H9 (cell line): ENCODE results near the gene SYT9. TPM values are rescaled to one million over a fixed set of nuclear protein-coding genes. Genes with fewer than 3 reads are reported as not detected.

Experiments
- DNase-seq: peaks from one replicate; pipeline ENCODE4 v3.0.0-alpha.2; 2017
- H2AFZ ChIP-seq: one replicate; pipeline ENCODE4 v1.6.1; 2013; ENCODE audit warnings: mild to moderate bottlenecking, low read length, control low read depth, moderate library complexity
- H2AK5ac ChIP-seq: 2 replicates; pipeline ENCODE4 v1.6.1; 2013; ENCODE audit warnings: low read length, control low read depth, mixed read lengths; ENCODE audit not compliant: insufficient read length
- H2BK120ac ChIP-seq: one replicate; pipeline ENCODE4 v1.6.1; 2013; ENCODE audit warnings: low read depth, mild to moderate bottlenecking, low read length, control low read depth, inconsistent platforms; ENCODE audit not compliant: poor library complexity, severe bottlenecking
- H2BK12ac ChIP-seq: 2 replicates; pipeline ENCODE4 v1.6.1; 2013; ENCODE audit warnings: low read length, control low read depth, mixed read lengths, low read depth; ENCODE audit not compliant: insufficient read length
- H2BK15ac ChIP-seq: 2 replicates; pipeline ENCODE4 v1.6.1; 2013; ENCODE audit warnings: low read depth, low read length, control low read depth
- H2BK20ac ChIP-seq: one replicate; pipeline ENCODE4 v1.6.1; 2013; ENCODE audit warnings: low read depth, mild to moderate bottlenecking, low read length, control low read depth, inconsistent platforms; ENCODE audit not compliant: poor library complexity, severe bottlenecking
- H2BK5ac ChIP-seq: 2 replicates; pipeline ENCODE4 v1.6.1; 2013; ENCODE audit warnings: low read length, control low read depth, mixed read lengths; ENCODE audit not compliant: insufficient read length
- H3K14ac ChIP-seq: 2 replicates; pipeline ENCODE4 v1.6.1; 2013; ENCODE audit warnings: low read length, control low read depth; ENCODE audit not compliant: insufficient read depth
- H3K18ac ChIP-seq: 2 replicates; pipeline ENCODE4 v1.6.1; 2013; ENCODE audit warnings: low read depth, mild to moderate bottlenecking, mixed read lengths, low read length, control low read depth; ENCODE audit not compliant: insufficient read length
- H3K23ac ChIP-seq: 2 replicates; pipeline ENCODE4 v1.6.1; 2013; ENCODE audit warnings: low read length, control low read depth, mixed read lengths, low read depth; ENCODE audit not compliant: insufficient read length
- H3K23me2 ChIP-seq: 2 replicates; pipeline ENCODE4 v1.6.1; 2013; ENCODE audit warnings: low read depth, mild to moderate bottlenecking, mixed read lengths, low read length, control low read depth; ENCODE audit not compliant: insufficient read length, poor library complexity, severe bottlenecking
- H3K27ac ChIP-seq: 2 replicates; pipeline ENCODE4 v1.5.1; 2013; ENCODE audit warnings: low read length, control low read depth, mixed read lengths, low read depth; ENCODE audit not compliant: insufficient read length
- H3K27me3 ChIP-seq: 2 replicates; pipeline ENCODE4 v1.6.1; 2013; ENCODE audit warnings: low read length, control low read depth, inconsistent platforms; ENCODE audit not compliant: insufficient read depth
- H3K4ac ChIP-seq: 2 replicates; pipeline ENCODE4 v1.6.1; 2013; ENCODE audit warnings: low read depth, mild to moderate bottlenecking, control low read depth, inconsistent platforms, low read length, moderate library complexity
- H3K4me1 ChIP-seq: 2 replicates; pipeline ENCODE4 v1.6.1; 2013; ENCODE audit warnings: low read length, control low read depth, inconsistent platforms; ENCODE audit not compliant: insufficient read depth
- H3K4me2 ChIP-seq: 2 replicates; pipeline ENCODE4 v1.6.1; 2013; ENCODE audit warnings: low read length, control low read depth, mixed read lengths; ENCODE audit not compliant: insufficient read length, insufficient read depth
- H3K56ac ChIP-seq: 2 replicates; pipeline ENCODE4 v1.6.1; 2013; ENCODE audit warnings: low read depth, mild to moderate bottlenecking, mixed read lengths, low read length, control low read depth; ENCODE audit not compliant: insufficient read length
- H3K79me1 ChIP-seq: 2 replicates; pipeline ENCODE4 v1.6.1; 2013; ENCODE audit warnings: low read depth, mild to moderate bottlenecking, moderate library complexity, low read length, control low read depth, inconsistent platforms; ENCODE audit not compliant: insufficient read depth, poor library complexity, severe bottlenecking
- H3K79me2 ChIP-seq: 2 replicates; pipeline ENCODE4 v1.6.1; 2013; ENCODE audit warnings: low read length, control low read depth, inconsistent platforms; ENCODE audit not compliant: insufficient read depth
- H3K9ac ChIP-seq: 2 replicates; pipeline ENCODE4 v1.6.1; 2013; ENCODE audit warnings: low read length, control low read depth, mixed read lengths; ENCODE audit not compliant: insufficient read length; ENCODE audit errors: extremely low read depth
- H3K9me3 ChIP-seq: one replicate; pipeline ENCODE4 v1.6.1; 2013; ENCODE audit warnings: low read depth, low read length, inconsistent platforms; ENCODE audit not compliant: control insufficient read depth
- H3T11ph ChIP-seq: one replicate; pipeline ENCODE4 v1.6.1; 2013; ENCODE audit warnings: mild to moderate bottlenecking, low read length, control low read depth, inconsistent platforms
- H4K20me1 ChIP-seq: one replicate; pipeline ENCODE4 v1.6.1; 2013; ENCODE audit not compliant: control insufficient read depth, insufficient read length, insufficient read depth
- H4K5ac ChIP-seq: 2 replicates; pipeline ENCODE4 v1.6.1; 2013; ENCODE audit warnings: low read depth, mild to moderate bottlenecking, mixed read lengths, low read length, control low read depth; ENCODE audit not compliant: insufficient read length
- H4K8ac ChIP-seq: replicated peaks from 2 replicates; pipeline ENCODE4 v1.6.1; 2013; ENCODE audit warnings: low read length, control low read depth, mixed read lengths, low read depth; ENCODE audit not compliant: insufficient read length
- H4K91ac ChIP-seq: 2 replicates; pipeline ENCODE4 v1.6.1; 2013; ENCODE audit warnings: low read depth, mild to moderate bottlenecking, moderate library complexity, mixed read lengths, low read length, control low read depth; ENCODE audit not compliant: insufficient read length
- H3K27ac Mint-ChIP-seq, 3 experiments: 2 replicates in 2 of 3; 3 replicates in 1 of 3; pipeline ENCODE4 v1.8.0; 2020 to 2021; ENCODE audit warnings: mixed read lengths in 3 of 3, mild to moderate bottlenecking in 1 of 3, moderate library complexity in 1 of 3
- H3K27me3 Mint-ChIP-seq: 2 replicates; pipeline ENCODE4 v1.8.0; 2021; ENCODE audit warnings: low read depth, mild to moderate bottlenecking, moderate library complexity, mixed read lengths
- H3K36me3 Mint-ChIP-seq, 3 experiments: 2 replicates in 2 of 3; 3 replicates in 1 of 3; pipeline ENCODE4 v1.8.0; 2020 to 2021; ENCODE audit warnings: low read depth in 3 of 3, mixed read lengths in 3 of 3; ENCODE audit not compliant: insufficient read depth in 1 of 3
- H3K4me1 Mint-ChIP-seq, 2 experiments: 2 replicates each; pipeline ENCODE4 v1.8.0; 2020; ENCODE audit warnings: mixed read lengths in 2 of 2
- H3K4me3 Mint-ChIP-seq, 2 experiments: 2 replicates in 1 of 2; 3 replicates in 1 of 2; pipeline ENCODE4 v1.8.0; 2020 to 2021; ENCODE audit warnings: mild to moderate bottlenecking in 2 of 2, mixed read lengths in 2 of 2, moderate library complexity in 1 of 2
- H3K9me3 Mint-ChIP-seq, 2 experiments: 2 replicates in 1 of 2; 3 replicates in 1 of 2; pipeline ENCODE4 v1.8.0; 2020; ENCODE audit warnings: mild to moderate bottlenecking in 2 of 2, mixed read lengths in 2 of 2, moderate library complexity in 1 of 2
- WGBS: extraction: QIAGEN DNeasy Blood & Tissue Kit; methylation state at CpG from one replicate; pipeline ENCODE4 v1.1.7; 2013; ENCODE audit warnings: missing lambda C conversion rate, low lambda C conversion rate, mixed read lengths; ENCODE audit not compliant: insufficient read length; ENCODE audit errors: extremely low coverage; 5-methylcytosine and 5-hydroxymethylcytosine counted together
- total RNA-seq: library from RNA; stranded (reverse); gene quantifications from 2 replicates; pipeline ENCODE4 v1.2.1, GENCODE V29; 2021
- TF ChIP-seq, protein P1 (sequence below): fragments of 200-600 bp; sonication (generic); conservative IDR thresholded peaks from 3 replicates; pipeline ENCODE4 v1.8.0; 2021; ENCODE audit warnings: antibody characterized with exemption, mild to moderate bottlenecking

The SYT9 gene
- total RNA-seq, 1 experiment from 2014 or later, result 0.63 TPM

DNA sequence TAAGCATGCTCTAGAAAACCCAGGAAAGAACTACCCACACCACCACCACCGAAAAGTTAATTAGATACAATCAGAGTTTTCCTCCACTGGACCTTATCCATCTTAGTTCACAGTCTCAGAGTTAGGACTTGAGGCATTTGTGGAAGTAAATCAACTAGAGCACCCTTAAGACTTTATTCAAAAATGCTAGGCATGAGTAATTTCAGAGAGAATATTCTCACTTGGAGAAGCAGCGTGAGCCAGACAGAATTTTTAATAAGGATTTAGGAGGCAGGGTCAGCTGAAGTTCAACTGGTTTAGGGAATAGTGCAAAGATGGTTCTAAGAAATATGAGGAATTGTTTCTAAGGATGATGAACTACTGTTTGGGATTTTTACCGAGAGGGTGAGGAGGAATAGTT is 232.4 kb downstream of the SYT9 start:
- no peak overlapping the region for H4K91ac ChIP-seq
- Mint-ChIP-seq H3K27me3 (no peaks in the 10 kb centered on the region), H3K4me1 (peaks cover 13 to 18% of the 10 kb centered on the region in 2 experiments), H3K36me3 (no peaks in the 10 kb centered on the region), H3K27ac (no peak overlapping the region; a peak in 1 of 7 replicates), H3K9me3 (no peaks in the 10 kb centered on the region), H3K4me3 (no peak overlapping the region)
- no peak overlapping the region for H2BK5ac ChIP-seq
- no peak overlapping the region for H2BK15ac ChIP-seq
- no peaks in the 10 kb centered on the region for H4K20me1 ChIP-seq
- no peaks in the 10 kb centered on the region for H3K79me2 ChIP-seq
- WGBS, result no CpG with 5 or more reads among the region's 3 CpGs
- no peak overlapping the region for H2AFZ ChIP-seq
- H2BK20ac ChIP-seq, result no peak overlapping the region
- H3T11ph ChIP-seq, result no peak overlapping the region
- H3K9ac ChIP-seq, result no peak overlapping the region
- no peak for DNase-seq
- H3K4me2 ChIP-seq, result no peak overlapping the region
- TF ChIP-seq, protein P1, sequence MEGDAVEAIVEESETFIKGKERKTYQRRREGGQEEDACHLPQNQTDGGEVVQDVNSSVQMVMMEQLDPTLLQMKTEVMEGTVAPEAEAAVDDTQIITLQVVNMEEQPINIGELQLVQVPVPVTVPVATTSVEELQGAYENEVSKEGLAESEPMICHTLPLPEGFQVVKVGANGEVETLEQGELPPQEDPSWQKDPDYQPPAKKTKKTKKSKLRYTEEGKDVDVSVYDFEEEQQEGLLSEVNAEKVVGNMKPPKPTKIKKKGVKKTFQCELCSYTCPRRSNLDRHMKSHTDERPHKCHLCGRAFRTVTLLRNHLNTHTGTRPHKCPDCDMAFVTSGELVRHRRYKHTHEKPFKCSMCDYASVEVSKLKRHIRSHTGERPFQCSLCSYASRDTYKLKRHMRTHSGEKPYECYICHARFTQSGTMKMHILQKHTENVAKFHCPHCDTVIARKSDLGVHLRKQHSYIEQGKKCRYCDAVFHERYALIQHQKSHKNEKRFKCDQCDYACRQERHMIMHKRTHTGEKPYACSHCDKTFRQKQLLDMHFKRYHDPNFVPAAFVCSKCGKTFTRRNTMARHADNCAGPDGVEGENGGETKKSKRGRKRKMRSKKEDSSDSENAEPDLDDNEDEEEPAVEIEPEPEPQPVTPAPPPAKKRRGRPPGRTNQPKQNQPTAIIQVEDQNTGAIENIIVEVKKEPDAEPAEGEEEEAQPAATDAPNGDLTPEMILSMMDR, result no peak
- H2BK12ac ChIP-seq, result no peak overlapping the region
- H3K23ac ChIP-seq, result no peak overlapping the region
- no peaks in the 10 kb centered on the region for H3K9me3 ChIP-seq
- H3K27ac ChIP-seq, result no peak overlapping the region
- no peaks in the 10 kb centered on the region; the same call in 1 of the 2 replicates for H3K4me1 ChIP-seq
- no peak overlapping the region for H2AK5ac ChIP-seq
- H3K79me1 ChIP-seq, result no peaks in the 10 kb centered on the region
- H4K5ac ChIP-seq, result no peak overlapping the region
- no peak overlapping the region for H2BK120ac ChIP-seq
- H3K18ac ChIP-seq, result no peak overlapping the region
- H3K23me2 ChIP-seq, result no peaks in the 10 kb centered on the region
- no peak overlapping the region for H4K8ac ChIP-seq
- H3K27me3 ChIP-seq, result no peaks in the 10 kb centered on the region
- no peak overlapping the region for H3K56ac ChIP-seq
- H3K4ac ChIP-seq, result no peak overlapping the region
- no peak overlapping the region for H3K14ac ChIP-seq
